ENCODE measurements around the gene SETX.

GRCh38 chr9:132356324-132356924, 1.6 kb upstream of the SETX start:
- TF ChIP-seq CTCF (IDR thresholded peaks at IDR 0.05; ENCODE audit: low read depth, low read length) (no peak), POLR2A (IDR thresholded peaks at IDR 0.05; ENCODE audit: extremely low read depth, insufficient read length) (no peak), MAX (IDR thresholded peaks at IDR 0.05; ENCODE audit: low read depth, low read length) (no peak)
